CD8-positive, alpha-beta memory T cell (primary cell): ENCODE data around the gene ZNF362. TPM values are rescaled to one million over a fixed set of nuclear protein-coding genes. Genes with fewer than 3 reads are reported as not detected.

ENCODE experiments used
- CTCF ChIA-PET: fragments of 350-600 bp; sonication (Branson Sonifier 250); formaldehyde crosslinking; loops from one replicate; lab custom pipeline; 2021; ENCODE audit warnings: antibody characterized with exemption; lab: Charles Lee
- POLR2A ChIA-PET: fragments of 350-600 bp; sonication (Branson Sonifier 250); formaldehyde crosslinking; loops from one replicate; lab custom pipeline; 2021; ENCODE audit warnings: antibody characterized with exemption; lab: Charles Lee
- DNase-seq, 5 donors: peaks; one replicate each; pipeline versions ENCODE4 v3.0.0 to v3.0.0-alpha.2; 2020 to 2022; ENCODE audit warnings: mixed read lengths in 1 of 5
- H3K27ac ChIP-seq: one replicate; pipeline ENCODE4 v1.7.0; 2013; ENCODE audit warnings: low read depth, mild to moderate bottlenecking, low read length, moderate library complexity
- H3K27me3 ChIP-seq: 2 replicates; pipeline ENCODE4 v1.7.0; 2013; ENCODE audit warnings: low read length, mild to moderate bottlenecking; ENCODE audit not compliant: insufficient read depth, poor library complexity, severe bottlenecking
- H3K36me3 ChIP-seq: 2 replicates; pipeline ENCODE4 v1.7.0; 2013; ENCODE audit warnings: mild to moderate bottlenecking, low read length, moderate library complexity; ENCODE audit not compliant: insufficient read depth
- H3K4me1 ChIP-seq: 2 replicates; pipeline ENCODE4 v1.7.0; 2013; ENCODE audit warnings: mild to moderate bottlenecking, low read length, moderate library complexity; ENCODE audit not compliant: insufficient read depth
- H3K4me3 ChIP-seq: 2 replicates; pipeline ENCODE4 v1.7.0; 2013; ENCODE audit warnings: mild to moderate bottlenecking, low read length
- H3K9me3 ChIP-seq: 2 replicates; pipeline ENCODE4 v1.7.0; 2013; ENCODE audit warnings: mild to moderate bottlenecking, low read length
- H3K27ac Mint-ChIP-seq, 8 donors: one replicate each; pipeline ENCODE4 v1.8.0; 2020 to 2021; ENCODE audit warnings: mixed read lengths in 8 of 8, mild to moderate bottlenecking in 6 of 8, inconsistent platforms in 3 of 8, moderate library complexity in 3 of 8
- H3K27me3 Mint-ChIP-seq, 2 donors: one replicate each; pipeline ENCODE4 v1.8.0; 2020 to 2021; ENCODE audit warnings: mixed read lengths in 2 of 2, mild to moderate bottlenecking in 1 of 2, moderate library complexity in 1 of 2
- H3K36me3 Mint-ChIP-seq, 3 donors: one replicate each; pipeline ENCODE4 v1.8.0; 2020 to 2021; ENCODE audit warnings: mixed read lengths in 3 of 3, inconsistent platforms in 1 of 3, mild to moderate bottlenecking in 1 of 3
- H3K4me1 Mint-ChIP-seq, 3 donors: one replicate each; pipeline ENCODE4 v1.8.0; 2020 to 2021; ENCODE audit warnings: mixed read lengths in 3 of 3, inconsistent platforms in 1 of 3, mild to moderate bottlenecking in 1 of 3
- H3K4me3 Mint-ChIP-seq, 7 donors: one replicate each; pipeline ENCODE4 v1.8.0; 2020 to 2021; ENCODE audit warnings: mixed read lengths in 7 of 7, mild to moderate bottlenecking in 6 of 7, moderate library complexity in 4 of 7, inconsistent platforms in 2 of 7
- H3K9me3 Mint-ChIP-seq, 5 donors: one replicate each; pipeline ENCODE4 v1.8.0; 2020 to 2022; ENCODE audit warnings: mixed read lengths in 5 of 5, mild to moderate bottlenecking in 3 of 5, moderate library complexity in 2 of 5, inconsistent platforms in 1 of 5
- polyA plus RNA-seq: library from polyadenylated mRNA; unstranded; fragments of 300-500 nt; fragmentation: Illumina TruSeq; gene quantifications from one replicate; pipeline ENCODE4 v1.2.3, GENCODE V29; 2021
- total RNA-seq, 2 experiments: library from RNA; stranded (reverse); gene quantifications; one replicate each; pipeline ENCODE4 v1.2.3, GENCODE V29; 2021

The ZNF362 gene
- total and polyA plus RNA-seq, 3 experiments from 2014 or later = 8.5 to 26.4 (median 9.9) TPM

GRCh38 chr1:33294071-33295010 lies 38.0 kb downstream of the ZNF362 start:
- CTCF ChIA-PET = interaction anchor here (0.9 to 4.6 kb wide), 15 partner anchors 9 to 347 kb away, joined by 3 to 75 read pairs (median 6); partner anchors contain the start of gene ZSCAN20
- H3K27ac Mint-ChIP-seq = peak overlapping the region in 3 of 8 donors; percentile 8 to 78 (median 37)

GRCh38 chr1:33295023-33295422 lies 38.7 kb downstream of the ZNF362 start:
- H3K36me3 Mint-ChIP-seq = peaks cover 0 to 49% (median 5%) of the 10 kb centered on the region in 3 donors
- H3K9me3 Mint-ChIP-seq = no peaks in the 10 kb centered on the region
- ChIA-PET POLR2A (no interaction called here), CTCF (interaction anchor here (0.8 to 4.6 kb wide), 30 partner anchors 9 to 348 kb away, joined by 3 to 75 read pairs (median 5); partner anchors contain the start of genes A3GALT2 and ZSCAN20)
- Histone ChIP-seq H3K27me3 (no peaks in the 10 kb centered on the region), H3K4me3 (no peak overlapping the region), H3K27ac (no peak overlapping the region), H3K9me3 (no peaks in the 10 kb centered on the region), H3K4me1 (peaks cover 5% of the 10 kb centered on the region), H3K36me3 (no peaks in the 10 kb centered on the region)
- peaks cover 9 to 16% (median 16%) of the 10 kb centered on the region in 3 donors for H3K4me1 Mint-ChIP-seq
- H3K4me3 Mint-ChIP-seq = no peak overlapping the region
- peaks cover 0 to 2% of the 10 kb centered on the region in 2 donors for H3K27me3 Mint-ChIP-seq
- DNase-seq = no peak
- H3K27ac Mint-ChIP-seq = no peak overlapping the region

More at GRCh38 chr1:33294071-33295010, 38.0 kb downstream of the ZNF362 start:
- Histone ChIP-seq H3K4me1 (peaks cover 5% of the 10 kb centered on the region), H3K36me3 (no peaks in the 10 kb centered on the region), H3K4me3 (no peak overlapping the region), H3K27ac (no peak overlapping the region), H3K9me3 (no peaks in the 10 kb centered on the region), H3K27me3 (no peaks in the 10 kb centered on the region)
- Mint-ChIP-seq H3K36me3 (peaks cover 2 to 53% (median 8%) of the 10 kb centered on the region in 3 donors), H3K9me3 (peaks cover 0 to 2% (median 0%) of the 10 kb centered on the region in 5 donors), H3K4me1 (peaks cover 9 to 16% (median 16%) of the 10 kb centered on the region in 3 donors), H3K4me3 (no peak overlapping the region), H3K27me3 (peaks cover 0 to 2% of the 10 kb centered on the region in 2 donors)
- no peak for DNase-seq
- POLR2A ChIA-PET = no interaction called here

- H3K27ac Mint-ChIP-seq = peak overlapping the region in 3 of 8 donors; percentile 32 to 61 (median 54)
- CTCF ChIA-PET = interaction anchor here (0.8 to 4.6 kb wide), 33 partner anchors 10 to 349 kb away, joined by 3 to 75 read pairs (median 5); partner anchors contain the start of genes A3GALT2 and ZSCAN20
- Histone ChIP-seq H3K36me3 (no peaks in the 10 kb centered on the region), H3K4me3 (no peak overlapping the region), H3K4me1 (peaks cover 5% of the 10 kb centered on the region), H3K9me3 (no peaks in the 10 kb centered on the region), H3K27ac (no peak overlapping the region), H3K27me3 (no peaks in the 10 kb centered on the region)
- no peaks in the 10 kb centered on the region for H3K9me3 Mint-ChIP-seq
- DNase-seq = peak; percentile 68 to 91 (median 78)
- peaks cover 0 to 51% (median 5%) of the 10 kb centered on the region in 3 donors for H3K36me3 Mint-ChIP-seq
- no peak overlapping the region for H3K4me3 Mint-ChIP-seq
- POLR2A ChIA-PET = no interaction called here
- peaks cover 9 to 16% (median 16%) of the 10 kb centered on the region in 3 donors for H3K4me1 Mint-ChIP-seq
- H3K27me3 Mint-ChIP-seq = peaks cover 0 to 2% of the 10 kb centered on the region in 2 donors
Measured at GRCh38 chr1:33295450-33296081, 39.3 kb downstream of the ZNF362 start.

- Histone ChIP-seq H3K36me3 (no peaks in the 10 kb centered on the region), H3K4me1 (peaks cover 5% of the 10 kb centered on the region), H3K27me3 (no peaks in the 10 kb centered on the region), H3K9me3 (no peaks in the 10 kb centered on the region), H3K27ac (no peak overlapping the region), H3K4me3 (no peak overlapping the region)
- DNase-seq = no peak
- Mint-ChIP-seq H3K27ac (peak overlapping the region in 1 of 8 donors; percentile 75), H3K27me3 (peaks cover 0 to 2% of the 10 kb centered on the region in 2 donors), H3K36me3 (peaks cover 0 to 50% (median 5%) of the 10 kb centered on the region in 3 donors), H3K4me1 (peaks cover 9 to 16% (median 16%) of the 10 kb centered on the region in 3 donors), H3K9me3 (no peaks in the 10 kb centered on the region), H3K4me3 (no peak overlapping the region)
- ChIA-PET CTCF (interaction anchor here (0.9 to 4.6 kb wide), 30 partner anchors 10 to 349 kb away, joined by 3 to 75 read pairs (median 5); partner anchors contain the start of genes A3GALT2 and ZSCAN20), POLR2A (no interaction called here)
Measured at GRCh38 chr1:33296082-33296458, 39.8 kb downstream of the ZNF362 start.

- H3K27me3 Mint-ChIP-seq = peaks cover 0 to 2% of the 10 kb centered on the region in 2 donors
- no peaks in the 10 kb centered on the region for H3K36me3 ChIP-seq
- H3K27ac Mint-ChIP-seq = peak overlapping the region in 1 of 8 donors; percentile 86
- H3K27me3 ChIP-seq = no peaks in the 10 kb centered on the region
- no peaks in the 10 kb centered on the region for H3K9me3 Mint-ChIP-seq
- H3K9me3 ChIP-seq = no peaks in the 10 kb centered on the region
- peaks cover 0 to 50% (median 5%) of the 10 kb centered on the region in 3 donors for H3K36me3 Mint-ChIP-seq
- ChIA-PET CTCF (interaction anchor here (1.2 to 4.6 kb wide), 14 partner anchors 9 to 175 kb away, joined by 3 to 75 read pairs (median 6); partner anchors contain the start of gene ZSCAN20), POLR2A (no interaction called here)
- no peak overlapping the region for H3K27ac ChIP-seq
- H3K4me1 ChIP-seq = peaks cover 6% of the 10 kb centered on the region
- no peak for DNase-seq
- H3K4me3 ChIP-seq = no peak overlapping the region
- H3K4me1 Mint-ChIP-seq = peaks cover 13 to 20% (median 19%) of the 10 kb centered on the region in 3 donors
- no peak overlapping the region for H3K4me3 Mint-ChIP-seq
Measured at GRCh38 chr1:33296824-33297223, 40.5 kb downstream of the ZNF362 start.

- CTCF ChIA-PET = interaction anchor here (1.0 to 4.6 kb wide), 7 partner anchors 8 to 70 kb away, joined by 3 to 75 read pairs (median 6); no protein-coding TSS in a partner anchor
- POLR2A ChIA-PET = no interaction called here
- no peak for DNase-seq
- Histone ChIP-seq H3K9me3 (no peaks in the 10 kb centered on the region), H3K27me3 (no peaks in the 10 kb centered on the region), H3K4me3 (no peak overlapping the region), H3K4me1 (peaks cover 17% of the 10 kb centered on the region), H3K27ac (no peak overlapping the region), H3K36me3 (no peaks in the 10 kb centered on the region)
- Mint-ChIP-seq H3K27me3 (no peaks in the 10 kb centered on the region), H3K4me3 (no peak overlapping the region), H3K36me3 (peaks cover 2 to 45% (median 5%) of the 10 kb centered on the region in 3 donors), H3K27ac (peak overlapping the region in 1 of 8 donors; percentile 20), H3K4me1 (peaks cover 25 to 32% (median 32%) of the 10 kb centered on the region in 3 donors), H3K9me3 (no peaks in the 10 kb centered on the region)
Measured at GRCh38 chr1:33297911-33298622, 41.8 kb downstream of the ZNF362 start.

- no peaks in the 10 kb centered on the region for H3K9me3 Mint-ChIP-seq
- peak overlapping the region in 4 of 8 donors; percentile 7 to 81 (median 48) for H3K27ac Mint-ChIP-seq
- Histone ChIP-seq H3K36me3 (no peaks in the 10 kb centered on the region), H3K27me3 (no peaks in the 10 kb centered on the region), H3K9me3 (no peaks in the 10 kb centered on the region), H3K4me1 (peaks cover 17% of the 10 kb centered on the region), H3K4me3 (no peak overlapping the region), H3K27ac (no peak overlapping the region)
- ChIA-PET CTCF (interaction anchor here (1.0 to 4.6 kb wide), 5 partner anchors 9 to 70 kb away, joined by 3 to 75 read pairs (median 3); no protein-coding TSS in a partner anchor), POLR2A (no interaction called here)
- peaks cover 28 to 35% (median 33%) of the 10 kb centered on the region in 3 donors for H3K4me1 Mint-ChIP-seq
- H3K27me3 Mint-ChIP-seq = no peaks in the 10 kb centered on the region
- H3K36me3 Mint-ChIP-seq = peaks cover 4 to 42% (median 5%) of the 10 kb centered on the region in 3 donors
- H3K4me3 Mint-ChIP-seq = no peak overlapping the region
- peak; percentile 21 to 62 (median 28) for DNase-seq
Measured at GRCh38 chr1:33298623-33299277, 42.5 kb downstream of the ZNF362 start.
